HG03045 (cell line): ENCODE measurements around the gene INSL3.

Experiments used
- ATAC-seq: cut with Tn5 transposase; IDR thresholded peaks from one replicate; pipeline ENCODE4 v1.9.1; 2021; ENCODE audit warnings: mild to moderate bottlenecking, moderate library complexity; ENCODE audit not compliant: unreplicated experiment

The INSL3 gene

GRCh38 chr19:17847538-17848366 is 26.4 kb upstream of the INSL3 start, which contains the start of gene JAK3:
Gene JAK3 (minus strand): TSS chr19:17847982. CDS start chr19:17844417, 3,565 bp downstream.
- ATAC-seq = peak; percentile 59

- no peak for ATAC-seq
Observed at GRCh38 chr19:17846146-17846545, 24.8 kb upstream of the INSL3 start.

- ATAC-seq = no peak
Observed at GRCh38 chr19:17843908-17844490, 22.7 kb upstream of the INSL3 start.

- no peak for ATAC-seq
Observed at GRCh38 chr19:17843292-17843827, 22.0 kb upstream of the INSL3 start.

GRCh38 chr19:17842663-17843291 is 21.5 kb upstream of the INSL3 start:
- no peak for ATAC-seq

- ATAC-seq = no peak
Observed at GRCh38 chr19:17841810-17842662, 20.7 kb upstream of the INSL3 start.

- ATAC-seq = no peak
Observed at GRCh38 chr19:17841371-17841809, 20.1 kb upstream of the INSL3 start.

- no peak for ATAC-seq
Observed at GRCh38 chr19:17840019-17840418, 18.7 kb upstream of the INSL3 start.

- no peak for ATAC-seq
Observed at GRCh38 chr19:17837972-17838371, 16.7 kb upstream of the INSL3 start.

GRCh38 chr19:17836530-17836929 is 15.2 kb upstream of the INSL3 start:
- ATAC-seq = no peak

GRCh38 chr19:17835182-17836006 is 14.1 kb upstream of the INSL3 start:
- ATAC-seq = no peak

GRCh38 chr19:17834350-17835181 is 13.2 kb upstream of the INSL3 start:
- ATAC-seq = no peak

GRCh38 chr19:17832443-17833208 is 11.3 kb upstream of the INSL3 start:
- ATAC-seq = no peak

GRCh38 chr19:17831419-17831888 is 10.1 kb upstream of the INSL3 start:
- ATAC-seq = no peak

GRCh38 chr19:17830567-17831418 is 9.5 kb upstream of the INSL3 start:
- ATAC-seq = no peak

- no peak for ATAC-seq
Observed at GRCh38 chr19:17829855-17830566, 8.7 kb upstream of the INSL3 start.
